ELR (cell line): ENCODE measurements around the gene PRAMEF18.
"Not testable (repeated sequence)": the region's sequence is repeated elsewhere in the genome, so short reads cannot be mapped to it uniquely, and the experiment has no call there.

Source experiments
- DNase-seq: peaks from one replicate; pipeline ENCODE4 v3.0.0-alpha.2; 2015; ENCODE audit warnings: low read depth

The PRAMEF18 gene

DNA sequence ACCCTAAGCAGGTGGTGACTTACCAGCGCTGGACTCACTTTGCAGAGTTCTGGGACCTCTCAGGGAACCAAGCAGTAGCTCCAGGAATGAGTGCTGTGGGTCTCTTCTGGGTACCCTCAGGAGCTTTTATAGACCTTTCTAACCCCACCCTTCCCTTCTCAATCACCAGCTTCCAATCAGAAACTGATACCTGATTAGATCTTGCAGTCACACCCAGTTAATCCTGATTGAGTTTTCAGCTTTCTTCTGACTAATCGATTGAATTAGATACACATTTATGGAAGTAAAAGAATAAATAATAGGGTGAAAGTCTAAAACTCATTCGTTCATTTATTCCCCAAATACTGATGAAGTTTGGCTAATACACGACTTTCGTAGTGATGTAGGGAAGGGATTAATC, 24.6 kb downstream of the PRAMEF18 start, which contains the start of gene PRAMEF13:
PRAMEF13 (minus strand) TSS at position 101 of the 400 bp plus-strand sequence. CDS start 1,820 bp downstream, outside the sequence.
- DNase-seq, result not testable (repeated sequence)
